HPDE6-E6E7 (cell line): ENCODE measurements around the gene NSD2.
"Not testable (repeated sequence)": the region's sequence is repeated elsewhere in the genome, so short reads cannot be mapped to it uniquely, and the experiment has no call there.

Source experiments
- DNase-seq: peaks from one replicate; pipeline ENCODE4 v3.0.0; 2011; ENCODE audit warnings: missing footprints; ENCODE audit errors: extremely low spot score

Gene NSD2

DNA sequence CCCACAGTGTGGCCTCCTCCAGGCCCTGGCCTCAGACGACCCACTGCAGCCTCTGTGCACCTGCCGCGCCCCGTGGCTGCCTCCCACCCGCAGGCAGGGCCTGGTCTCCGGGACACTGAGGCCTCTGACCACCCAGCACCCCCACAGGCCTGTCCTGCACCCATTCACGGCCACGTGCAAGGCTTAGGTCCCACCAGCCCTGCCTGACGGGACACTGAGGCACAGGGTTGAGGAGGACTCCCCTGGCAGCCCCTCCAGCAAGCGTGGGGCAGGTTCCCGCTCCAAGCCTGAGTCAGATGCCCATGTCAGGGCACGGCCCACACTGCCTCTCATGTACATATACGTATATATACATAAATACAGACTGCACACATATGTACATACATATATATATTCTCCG, 114.1 kb downstream of the NSD2 start:
- no peak for DNase-seq

DNA sequence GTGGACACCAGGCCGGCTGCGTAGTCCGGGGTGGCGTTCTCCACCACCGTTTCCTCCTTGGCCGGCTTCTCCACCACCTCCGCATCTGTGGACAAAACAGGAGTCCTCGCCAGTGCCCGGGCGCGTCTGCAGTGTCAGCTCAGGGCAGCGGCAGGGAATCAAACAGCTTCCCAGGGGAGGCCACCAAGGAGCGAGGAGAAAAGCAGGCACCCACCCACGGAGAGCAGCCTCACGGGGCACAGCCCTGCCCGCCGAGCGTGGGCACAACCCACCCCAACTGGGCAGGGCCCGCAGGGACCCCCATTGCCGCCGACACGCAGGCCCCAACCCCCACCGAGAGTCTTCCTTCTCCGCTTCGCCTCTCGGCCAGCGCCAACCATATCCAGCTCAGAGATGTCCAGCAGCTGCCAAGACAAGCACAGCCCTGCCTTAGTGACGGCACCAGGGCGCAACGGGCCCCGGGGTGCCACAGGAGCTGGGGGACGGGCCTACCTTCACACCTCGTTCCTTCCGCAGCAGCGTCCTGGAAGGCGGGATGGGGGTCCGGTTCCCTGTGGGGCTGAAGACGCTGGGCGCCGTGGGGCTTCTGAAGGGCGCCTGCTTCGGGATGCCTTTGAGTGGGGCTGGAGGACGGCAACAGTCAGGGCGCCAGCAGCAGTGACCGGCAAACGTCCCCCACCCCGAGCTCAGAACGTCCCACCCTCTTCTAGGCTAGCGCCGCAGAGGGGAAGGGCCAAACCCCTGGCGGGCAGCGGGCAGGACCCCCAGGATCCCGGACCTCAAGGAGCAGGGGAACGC, 114.8 kb downstream of the NSD2 start:
- DNase-seq: no peak

DNA sequence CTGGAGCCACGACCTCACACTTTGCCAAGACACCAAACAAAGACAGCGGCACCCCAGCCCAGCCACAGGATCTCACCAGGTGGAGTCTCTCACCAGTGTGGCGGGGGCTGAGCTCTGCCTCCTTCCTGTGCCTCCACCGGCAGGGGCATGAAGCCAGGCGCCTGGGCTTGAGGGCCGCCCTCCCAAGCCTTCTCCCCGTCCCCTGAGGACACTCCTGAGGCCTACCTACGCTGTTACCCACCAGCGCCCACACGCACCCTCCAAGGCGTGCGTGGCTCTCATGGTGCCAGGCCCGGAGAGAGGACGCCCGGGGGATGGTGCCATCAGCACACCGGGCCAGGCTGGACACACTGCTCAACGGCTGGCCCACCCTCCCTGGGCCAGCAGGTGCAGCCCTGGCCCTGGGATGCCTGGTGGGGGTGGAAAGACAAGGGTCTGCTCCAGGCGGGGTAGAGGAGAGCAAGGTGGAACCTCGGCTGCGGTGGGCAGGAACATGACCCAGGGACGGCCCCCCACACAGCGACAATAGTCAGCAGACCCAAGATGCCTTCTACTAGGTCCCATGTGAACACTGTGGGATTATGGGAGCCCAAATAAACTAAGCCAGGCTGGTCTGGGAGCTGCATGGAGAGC, 115.5 kb downstream of the NSD2 start:
- no peak for DNase-seq

DNA sequence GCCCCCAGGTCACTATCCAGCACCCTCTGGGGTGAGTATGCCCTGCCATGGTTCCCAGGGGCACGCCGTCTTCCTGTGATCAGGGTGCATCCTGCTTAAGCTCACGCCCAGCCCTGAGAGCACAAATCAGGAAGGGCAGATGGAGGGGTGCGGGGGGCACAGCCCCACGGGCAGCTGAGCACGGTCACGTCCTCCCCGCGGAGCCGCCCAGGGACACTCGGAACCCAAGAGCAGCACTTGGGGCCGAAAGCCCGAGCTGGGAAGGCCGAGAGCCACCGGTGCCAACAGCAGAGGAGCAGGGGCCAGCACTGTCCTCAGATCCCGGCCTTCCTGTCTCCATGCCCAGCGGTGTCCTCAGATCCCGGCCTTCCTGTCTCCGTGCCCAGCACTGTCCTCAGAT, 116.1 kb downstream of the NSD2 start:
- no peak for DNase-seq

DNA sequence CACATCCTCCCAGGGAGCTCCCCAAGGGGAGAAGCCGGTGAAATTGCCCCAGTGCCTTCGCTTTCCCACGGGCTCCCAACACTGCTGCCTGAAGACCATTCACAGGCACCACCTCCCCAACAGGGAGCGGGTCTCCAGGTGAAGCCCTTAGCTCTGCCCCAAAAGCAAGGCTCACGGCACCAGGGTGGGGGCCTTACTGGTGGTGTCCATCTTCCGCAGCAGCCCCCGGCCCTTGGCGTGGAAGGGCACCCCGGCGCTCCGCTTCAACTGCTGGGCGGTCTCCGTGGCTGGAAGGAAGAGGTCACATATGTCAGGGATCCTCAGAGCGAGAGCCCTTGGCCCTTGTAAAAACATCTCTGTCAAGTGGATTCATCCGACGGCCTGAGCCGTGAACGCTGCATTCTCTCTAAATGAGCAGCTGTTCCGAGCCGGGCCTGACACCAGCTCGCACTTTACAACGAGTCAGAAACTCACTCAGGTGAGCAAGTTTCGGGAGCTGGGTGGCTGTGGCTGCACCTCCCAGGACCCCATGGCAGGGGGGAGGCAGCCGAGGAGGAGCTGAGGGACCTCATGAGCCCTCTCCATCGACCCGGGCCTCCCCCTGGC, 116.6 kb downstream of the NSD2 start:
- no peak for DNase-seq

DNA sequence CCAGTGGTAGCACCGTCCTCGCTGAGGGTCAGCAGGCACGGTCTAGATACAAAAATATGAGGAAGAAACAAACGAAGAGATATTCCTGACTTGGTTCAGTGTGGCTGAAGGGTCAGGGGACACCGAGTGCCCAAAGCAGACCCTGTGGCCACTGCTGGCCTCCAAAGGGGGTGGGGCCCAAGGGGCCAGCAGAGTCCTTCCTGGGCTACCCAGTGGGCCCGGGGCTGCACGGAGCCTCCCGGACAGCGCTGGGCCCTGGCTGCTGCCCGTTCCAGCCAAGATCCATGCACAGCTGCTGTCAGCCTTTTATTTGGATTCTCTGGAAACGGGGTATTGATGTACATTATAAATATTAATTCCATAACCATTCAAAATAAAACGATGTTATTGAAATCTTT, 117.1 kb downstream of the NSD2 start:
- DNase-seq: no peak

DNA sequence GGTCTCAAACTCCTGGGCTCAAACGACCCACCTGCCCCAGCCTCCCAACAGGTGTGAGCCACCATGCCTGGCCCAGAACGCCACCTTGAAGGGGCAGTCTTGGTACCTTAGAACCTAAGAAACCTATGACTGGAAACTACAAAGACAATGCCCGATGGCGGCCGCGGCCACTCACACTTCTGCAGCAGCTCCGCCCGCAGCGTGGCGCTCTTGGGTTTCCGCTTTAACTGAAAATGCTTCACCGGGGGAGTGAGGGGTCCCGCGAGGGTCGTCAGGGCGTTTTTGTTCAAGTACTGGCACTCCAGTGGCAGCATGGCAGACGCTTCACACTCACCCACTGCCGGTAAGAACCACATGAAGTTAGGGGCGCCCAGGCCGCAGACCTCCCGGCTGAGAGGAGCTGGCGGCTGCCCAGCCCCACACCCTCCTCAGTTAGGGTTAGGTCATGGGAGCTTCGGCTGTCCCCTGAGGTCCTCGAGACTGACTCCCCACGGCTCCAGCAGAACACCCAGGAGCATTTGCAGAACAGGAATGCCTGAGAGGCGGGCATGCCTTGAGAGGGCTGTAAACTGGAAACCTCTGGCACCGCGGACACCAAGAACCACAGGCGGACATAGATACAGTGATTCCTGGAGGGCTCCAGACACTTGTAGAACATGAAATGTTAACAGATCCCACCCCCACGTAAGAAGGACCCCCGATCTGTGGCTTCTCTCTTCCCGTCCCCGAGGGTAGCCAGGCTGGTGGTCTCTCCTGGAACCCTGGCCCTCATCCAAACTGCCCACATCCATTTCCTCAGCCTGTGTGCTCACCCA, 118.5 kb downstream of the NSD2 start:
- DNase-seq: no peak

DNA sequence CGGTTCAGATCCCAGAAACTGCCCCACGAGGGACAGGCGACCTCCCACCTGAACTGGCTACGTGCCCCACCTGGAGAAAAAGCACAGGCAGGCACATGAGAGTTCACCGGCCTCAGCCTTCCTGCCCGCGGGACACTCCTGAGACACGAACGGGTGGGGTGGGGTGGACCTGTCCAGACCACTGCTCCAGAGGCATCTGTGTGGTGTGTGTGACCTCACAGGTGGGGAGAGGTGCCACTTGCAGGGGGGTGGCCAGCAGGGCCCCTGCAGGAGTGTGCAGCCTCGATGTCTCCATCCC, 119.1 kb downstream of the NSD2 start:
- no peak for DNase-seq

DNA sequence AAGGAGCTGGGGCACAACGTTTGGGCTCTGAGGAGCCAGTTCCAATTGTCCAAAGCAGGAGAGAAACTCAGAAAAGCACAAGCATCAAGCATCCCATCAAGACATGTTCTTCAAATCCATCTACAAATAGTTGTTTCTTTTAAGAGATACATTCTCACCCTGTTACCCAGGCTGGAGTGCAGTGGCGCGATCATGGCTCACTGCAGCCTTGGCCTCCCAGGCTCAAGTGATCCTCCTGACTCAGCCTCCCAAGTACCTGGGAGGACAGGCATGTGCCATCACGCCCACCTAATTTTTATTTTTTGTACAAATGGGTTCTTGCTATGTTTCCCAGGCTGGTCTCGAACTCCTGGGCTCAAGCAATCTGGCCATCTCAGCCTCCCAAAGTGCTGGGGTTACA, 119.5 kb downstream of the NSD2 start:
- DNase-seq: no peak

DNA sequence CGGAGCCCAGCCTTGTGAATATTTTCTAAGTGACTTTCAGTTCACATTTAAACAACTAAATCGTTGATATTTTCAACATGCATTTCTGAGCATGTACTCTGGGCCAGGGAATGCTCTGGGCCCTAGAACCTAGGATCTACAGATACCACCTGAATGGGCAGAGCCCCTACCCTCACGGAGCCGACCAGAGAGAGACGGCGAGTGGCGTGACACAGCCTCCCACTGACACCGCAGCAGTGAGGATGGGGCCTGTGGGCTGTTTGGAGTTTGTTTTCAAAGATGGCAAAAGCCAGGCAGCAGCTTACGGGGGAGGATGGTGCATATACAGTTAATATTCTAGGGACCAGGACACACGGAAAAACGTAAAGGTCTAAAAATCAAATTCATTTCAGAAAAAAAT, 119.9 kb downstream of the NSD2 start:
- DNase-seq: no peak

DNA sequence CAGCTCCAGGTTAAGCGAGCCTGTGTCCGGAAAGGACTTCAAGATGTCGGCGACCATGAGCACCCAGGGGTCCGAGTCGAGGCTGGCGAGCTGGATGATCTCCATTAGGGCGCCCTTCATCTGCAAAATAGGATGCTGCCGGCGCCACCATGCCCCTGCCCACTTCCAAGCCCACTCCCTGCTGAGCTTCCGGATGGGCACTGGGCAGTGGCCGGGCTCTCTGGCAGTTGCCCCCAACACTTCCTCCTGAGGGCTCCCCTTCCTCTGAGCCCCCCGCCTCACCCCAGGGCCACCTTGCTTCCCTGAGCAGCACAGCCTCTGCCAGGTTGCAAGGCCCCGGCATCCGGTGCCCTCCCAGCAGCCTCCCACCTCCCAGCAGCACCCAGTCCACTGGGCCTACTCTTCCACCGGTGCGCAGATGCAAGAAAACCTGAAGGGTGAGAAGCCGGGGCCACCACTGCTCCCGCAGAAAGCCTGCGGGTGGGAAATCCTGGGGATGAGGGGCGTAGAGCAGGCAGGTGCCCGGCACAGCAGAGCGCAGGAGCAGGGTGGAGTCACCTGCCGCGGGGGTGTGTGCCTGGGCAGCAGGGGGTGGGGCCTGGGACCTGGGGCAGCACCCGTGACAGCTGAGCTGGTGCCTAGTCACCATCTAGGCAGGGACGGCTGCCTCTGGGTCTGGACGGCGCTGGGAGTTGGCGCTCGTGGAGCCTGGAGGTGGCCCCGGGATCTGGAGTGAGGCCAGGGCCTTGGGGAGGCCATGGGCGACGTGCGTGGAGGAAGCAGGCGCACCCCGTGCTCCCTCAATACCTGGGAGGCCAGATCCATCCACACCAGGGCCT, 120.6 kb downstream of the NSD2 start:
- no peak for DNase-seq

DNA sequence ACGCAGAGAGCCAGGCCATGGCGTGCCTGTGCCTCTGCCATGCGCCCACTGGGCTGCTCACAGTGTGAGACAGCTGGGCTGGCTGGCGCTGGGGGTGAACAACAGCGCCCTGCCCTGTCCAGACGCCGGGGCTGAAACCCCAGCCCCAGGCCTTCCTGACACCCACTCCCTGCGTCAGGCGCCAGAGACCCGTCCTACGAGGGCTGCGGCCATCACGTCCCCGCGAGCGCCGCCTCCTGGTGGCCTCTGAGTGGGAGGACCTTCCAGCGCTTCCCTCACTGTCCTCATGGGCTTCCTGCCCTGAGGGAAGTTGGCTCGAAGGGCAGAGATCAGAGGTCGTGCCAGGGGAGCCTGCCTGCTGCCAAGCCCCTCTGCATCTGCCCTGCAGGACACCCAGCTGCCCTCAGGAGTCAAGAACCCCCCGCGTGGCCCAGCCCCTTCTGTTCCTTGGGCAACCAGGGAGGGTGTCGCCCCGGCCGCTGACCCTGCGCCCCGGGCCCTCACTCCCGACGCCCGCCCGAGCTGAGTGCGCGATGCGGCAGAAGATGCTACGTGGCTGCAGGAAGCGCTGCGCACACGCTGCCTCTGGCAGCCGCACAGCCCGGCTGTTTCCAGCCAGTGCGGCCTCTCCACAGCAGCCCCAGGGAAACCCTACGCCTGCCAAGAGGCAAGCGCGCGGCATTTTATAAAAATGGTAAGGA, 121.4 kb downstream of the NSD2 start:
- DNase-seq: no peak

DNA sequence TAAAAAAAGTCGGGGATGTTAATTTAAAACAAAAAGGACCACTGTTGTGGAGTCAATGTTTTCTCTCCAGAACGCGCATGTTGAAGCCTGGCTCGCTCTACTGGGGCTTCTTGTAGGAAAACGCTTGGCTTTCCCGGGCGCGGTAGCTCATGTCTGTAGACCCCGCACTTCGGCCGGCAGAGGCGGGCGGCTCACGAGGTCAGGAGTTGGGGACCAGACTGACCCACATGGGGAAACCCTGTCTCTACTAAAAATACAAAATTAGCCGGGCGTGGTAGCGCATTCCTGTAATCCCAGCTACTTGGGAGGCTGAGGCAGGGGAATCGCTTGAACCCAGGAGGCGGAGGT, 122.0 kb downstream of the NSD2 start:
- DNase-seq: no peak

DNA sequence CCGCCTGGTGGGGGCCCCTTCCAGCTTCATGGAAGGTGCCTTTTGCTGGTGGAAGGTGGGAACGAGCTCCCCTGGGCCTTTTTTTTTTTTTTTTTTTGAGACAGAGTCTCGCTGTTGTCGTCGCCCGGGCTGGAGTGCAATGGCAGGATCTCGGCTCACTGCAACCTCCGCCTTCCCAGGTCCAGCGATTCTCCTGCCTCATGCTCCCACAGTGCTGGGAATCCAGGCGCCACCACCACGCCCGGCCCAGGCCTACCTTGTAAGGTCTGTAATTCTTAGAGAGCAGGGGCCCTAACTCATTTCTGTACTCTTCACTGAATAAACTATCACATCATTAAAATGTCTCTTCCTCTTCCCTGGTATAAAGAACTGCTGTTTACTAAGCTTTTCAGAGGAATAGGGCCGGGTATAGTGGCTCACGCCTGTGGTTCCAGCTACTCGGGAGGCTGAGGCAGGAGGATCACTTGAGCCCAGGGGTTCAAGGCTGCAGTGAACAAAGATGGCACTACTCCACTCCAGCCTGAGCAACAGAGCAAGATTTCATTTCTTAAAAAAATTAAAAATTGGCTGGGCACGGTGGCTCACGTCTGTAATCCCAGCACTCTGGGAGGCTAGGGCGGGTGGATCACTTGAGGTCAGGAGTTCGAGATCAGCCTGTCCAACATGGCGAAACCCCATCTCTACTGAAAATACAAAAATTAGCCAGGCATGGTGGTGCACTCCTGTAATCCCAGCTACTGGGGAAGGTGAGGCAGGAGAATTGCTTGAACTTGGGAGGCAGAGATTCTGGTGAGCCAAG, 122.7 kb downstream of the NSD2 start:
- DNase-seq: not testable (repeated sequence)

DNA sequence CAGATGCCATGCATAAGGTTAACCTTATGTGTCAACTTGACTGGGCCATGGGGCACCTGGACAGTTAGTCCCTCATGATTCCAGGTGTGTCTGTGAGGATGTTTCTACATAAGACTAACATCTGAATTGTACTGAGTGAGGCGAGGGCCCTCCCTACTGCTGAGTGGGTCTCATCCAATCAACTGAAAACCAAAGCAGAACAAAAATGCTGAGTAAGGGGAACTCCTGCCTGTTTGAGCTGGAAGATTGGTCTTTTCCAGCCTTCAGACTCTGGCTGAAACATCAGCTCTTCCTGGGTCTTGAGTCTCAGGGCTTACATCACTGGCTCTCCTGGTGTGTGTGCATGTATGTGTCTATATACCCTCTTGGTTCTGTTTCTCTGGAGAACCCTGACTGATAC, 123.7 kb downstream of the NSD2 start:
- no peak for DNase-seq

DNA sequence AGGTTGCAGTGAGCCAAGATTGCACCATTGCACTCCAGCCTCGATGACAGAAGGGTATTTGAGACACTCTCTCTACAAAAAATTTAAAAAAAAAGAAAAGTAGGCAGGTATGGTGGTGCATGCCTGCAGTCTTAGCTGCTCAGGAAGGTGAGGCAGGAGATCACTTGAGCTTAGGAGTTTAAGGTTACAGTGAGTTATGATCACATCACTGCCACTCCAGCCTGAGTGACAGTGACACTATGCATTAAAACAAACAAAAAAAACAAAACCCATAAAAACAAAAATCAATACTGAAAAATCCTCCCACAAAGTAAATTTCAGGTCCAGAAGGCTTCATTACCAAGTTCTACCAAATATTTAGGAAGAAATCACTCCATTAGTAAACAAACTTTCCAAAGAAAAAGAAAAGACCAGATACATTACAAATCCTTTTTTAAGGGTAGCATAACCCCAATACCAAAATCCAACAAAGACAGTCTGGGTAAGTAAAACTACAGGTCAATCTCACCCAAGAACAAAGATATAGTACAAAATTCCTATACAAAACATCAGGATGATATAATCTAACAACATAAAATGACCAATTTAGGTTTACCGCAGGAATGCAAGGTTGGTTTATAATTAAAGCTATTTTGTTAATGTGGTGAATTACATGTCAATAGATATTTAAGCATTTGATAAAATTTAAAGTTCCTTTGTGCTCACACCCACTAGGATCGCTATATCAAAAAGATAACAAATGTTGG, 125.8 kb downstream of the NSD2 start:
- no peak for DNase-seq

DNA sequence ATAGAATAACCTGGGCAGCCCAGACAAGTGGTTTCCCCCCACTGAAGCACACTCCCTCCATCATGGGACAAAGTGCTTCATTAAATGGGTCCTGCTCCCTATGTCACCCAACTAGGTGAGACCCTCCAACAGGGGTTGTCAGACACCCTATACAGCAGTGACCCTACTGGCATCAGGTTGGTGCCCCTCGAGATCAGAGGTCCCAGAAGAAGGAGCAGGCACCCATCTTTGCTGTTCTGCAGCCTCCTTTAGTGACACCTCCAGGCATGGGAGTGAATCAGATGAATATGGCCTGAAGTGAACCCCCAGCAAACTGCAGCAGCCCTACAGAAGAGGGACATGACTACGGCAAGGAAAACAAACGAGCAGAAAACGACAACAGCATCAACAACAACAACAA, 126.5 kb downstream of the NSD2 start:
- DNase-seq: no peak

DNA sequence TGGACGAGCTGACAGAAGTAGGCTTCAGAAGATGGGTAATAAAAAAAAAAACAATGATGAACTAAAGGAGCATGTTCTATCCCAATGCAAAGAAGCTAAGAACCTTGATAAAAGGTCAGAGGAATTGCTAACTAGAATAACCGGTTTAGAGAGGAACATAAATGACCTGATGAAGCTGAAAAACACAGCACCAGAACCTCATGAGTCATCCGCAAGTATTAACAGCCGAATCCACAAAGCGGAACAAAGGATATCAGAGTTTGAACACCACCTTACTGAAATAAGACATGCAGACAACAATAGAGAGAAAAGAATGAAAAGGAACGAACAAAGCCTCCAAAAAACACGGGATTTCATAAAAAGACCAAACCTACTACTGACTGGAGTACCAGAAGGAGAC, 127.1 kb downstream of the NSD2 start:
- DNase-seq: no peak

DNA sequence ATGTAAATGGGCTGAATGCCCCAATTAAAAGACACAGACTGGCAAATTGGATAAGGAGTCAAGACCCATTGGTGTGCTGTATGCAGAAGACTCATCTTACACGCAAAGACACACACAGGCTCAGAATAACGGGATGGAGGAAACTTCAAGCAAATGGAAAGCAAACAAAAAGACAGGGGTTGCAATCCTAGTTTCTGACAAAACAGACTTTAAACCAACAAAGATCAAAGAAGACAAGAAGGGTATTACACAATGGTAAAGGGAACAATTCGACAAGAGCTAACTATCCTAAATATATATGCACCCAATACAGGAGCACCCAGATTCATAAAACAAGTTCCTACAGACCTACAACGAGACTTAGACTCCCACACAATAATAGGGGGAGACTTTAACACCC, 128.1 kb downstream of the NSD2 start:
- DNase-seq: not testable (repeated sequence)

DNA sequence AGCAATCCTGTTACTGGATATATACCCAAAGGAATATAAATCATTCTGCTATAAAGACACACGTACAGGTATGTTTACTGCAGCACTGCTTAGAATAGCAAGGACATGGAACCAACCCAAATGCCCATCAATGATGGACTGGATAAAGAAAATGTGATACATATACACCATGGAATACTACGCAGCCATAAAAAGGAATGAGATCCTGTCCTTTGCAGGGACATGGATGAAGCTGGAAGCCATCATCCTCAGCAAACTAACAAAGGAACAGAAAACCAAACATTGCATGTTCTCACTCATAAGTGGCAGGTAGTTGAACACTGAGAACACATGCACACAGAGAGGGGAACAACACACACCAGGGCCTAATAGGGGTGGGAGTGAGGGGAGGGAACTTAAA, 132.2 kb downstream of the NSD2 start:
- DNase-seq: not testable (repeated sequence)
